HepG2 (cell line): ENCODE data around the gene COL25A1. TPM values are rescaled to one million over a fixed set of nuclear protein-coding genes. Genes with fewer than 3 reads are reported as not detected.

Experiments
- ATAC-seq: fragments of 200-7000 bp; cut with Tn5 transposase; 3 replicates; pipeline ENCODE4 v1.9.1; 2020; ENCODE audit warnings: mild to moderate bottlenecking, moderate library complexity
- BruUV-seq: library from RNA; stranded (reverse); fragments of 400-500 nt; replicated peaks from 2 replicates; lab custom pipeline; 2021; lab: Mats Ljungman, UMichigan
- CTCF ChIA-PET: fragments of 300-600 bp; formaldehyde crosslinking; extraction: SDS; loops from one replicate; lab custom pipeline; 2021; ENCODE audit warnings: low total read pairs, inconsistent platforms, low intra/inter-chr PET ratio; lab: Yijun Ruan, JAX
- POLR2A ChIA-PET: fragments of 350-600 bp; sonication (Branson Sonifier 250); formaldehyde crosslinking; loops from one replicate; lab custom pipeline; 2020; ENCODE audit warnings: antibody characterized with exemption, inconsistent platforms; lab: Yijun Ruan, JAX
- DNase-seq: peaks from one replicate; pipeline ENCODE4 v3.0.0-alpha.2; 2015; ENCODE audit warnings: low spot score
- FAIRE-seq: peaks from 3 replicates; lab custom pipeline; 2011; peaks lifted over from hg19 to GRCh38; lab: Jason Lieb, UNC
- H2AFZ ChIP-seq: one replicate; pipeline ENCODE4 v1.6.1; 2011; ENCODE audit warnings: low read length, inconsistent platforms
- H3K27ac ChIP-seq: fragments of 300-600 bp; 3 replicates; pipeline ENCODE4 v1.8.0; 2011; ENCODE audit warnings: mixed run types, mild to moderate bottlenecking, mixed read lengths, low read length, inconsistent platforms; ENCODE audit not compliant: insufficient read depth; ENCODE audit errors: extremely low read length
- H3K27me3 ChIP-seq, 2 experiments: fragments of 200-600 bp in 1 of 2; 2 replicates in 1 of 2; 3 replicates in 1 of 2; pipeline versions ENCODE4 v1.6.0 to v1.8.0; 2011; ENCODE audit warnings: low read length in 2 of 2, mild to moderate bottlenecking in 2 of 2, moderate library complexity in 2 of 2, inconsistent platforms in 1 of 2; ENCODE audit not compliant: insufficient read depth in 2 of 2, control insufficient read depth in 1 of 2
- H3K36me3 ChIP-seq, 2 experiments: fragments of 200-600 bp in 1 of 2; replicated peaks in 1 of 2; 2 replicates in 1 of 2; 3 replicates in 1 of 2; pipeline versions ENCODE4 v1.5.1 to v1.8.0; 2011; ENCODE audit warnings: low read length in 2 of 2, inconsistent platforms in 1 of 2; ENCODE audit not compliant: insufficient read depth in 2 of 2, control insufficient read depth in 1 of 2
- H3K4me1 ChIP-seq: 2 replicates; pipeline ENCODE4 v1.5.1; 2012; ENCODE audit warnings: low read length, inconsistent platforms; ENCODE audit not compliant: insufficient read depth
- H3K4me2 ChIP-seq: 2 replicates; pipeline ENCODE4 v1.6.0; 2011; ENCODE audit warnings: low read depth, low read length, inconsistent platforms
- H3K4me3 ChIP-seq, 3 experiments: fragments of 200-600 bp in 1 of 3; sonication (generic), shearing (Covaris generic) in 1 of 3; replicated peaks in 1 of 3; 2 replicates each; pipeline ENCODE4 v1.5.1; 2011 to 2016; ENCODE audit warnings: low read length in 3 of 3, inconsistent platforms in 2 of 3, low read depth in 2 of 3, mild to moderate bottlenecking in 2 of 3, control low read depth in 1 of 3, mixed read lengths in 1 of 3; ENCODE audit not compliant: insufficient read depth in 1 of 3
- H3K79me2 ChIP-seq: one replicate; pipeline ENCODE4 v1.6.1; 2011; ENCODE audit warnings: low read length, inconsistent platforms; ENCODE audit not compliant: insufficient read depth
- H3K9ac ChIP-seq: 2 replicates; pipeline ENCODE4 v1.6.0; 2011; ENCODE audit warnings: mild to moderate bottlenecking, low read depth, low read length, inconsistent platforms; ENCODE audit not compliant: insufficient read depth
- H3K9me3 ChIP-seq: 2 replicates; pipeline ENCODE4 v1.5.1; 2012; ENCODE audit warnings: mild to moderate bottlenecking, low read length
- H4K20me1 ChIP-seq: 2 replicates; pipeline ENCODE4 v1.6.0; 2011; ENCODE audit warnings: inconsistent platforms, mild to moderate bottlenecking, low read length, moderate library complexity; ENCODE audit not compliant: insufficient read depth
- ADNP ChIP-seq: sonication (generic); formaldehyde crosslinking; IDR thresholded peaks from 2 replicates; pipeline ENCODE4 v1.4.0; 2020; ENCODE audit warnings: missing genetic modification reagents
- ETV5 ChIP-seq: IDR thresholded peaks from 2 replicates; pipeline ENCODE4 v1.6.1; 2018; ENCODE audit warnings: missing biosample characterization, missing genetic modification reagents, inconsistent platforms, borderline replicate concordance
- MEIS2 ChIP-seq: sonication (generic); formaldehyde crosslinking; IDR thresholded peaks from 2 replicates; pipeline ENCODE4 v1.9.0; 2021; ENCODE audit warnings: mild to moderate bottlenecking, missing genetic modification reagents
- MTA3 ChIP-seq: sonication (generic); formaldehyde crosslinking; IDR thresholded peaks from 2 replicates; pipeline ENCODE4 v1.4.0; 2020; ENCODE audit warnings: missing genetic modification reagents
- ZBTB42 ChIP-seq: sonication (generic); formaldehyde crosslinking; IDR thresholded peaks from 2 replicates; pipeline ENCODE4 v1.5.0; 2020; ENCODE audit warnings: mild to moderate bottlenecking, missing genetic modification reagents
- ZIK1 ChIP-seq: sonication (generic); formaldehyde crosslinking; IDR thresholded peaks from 2 replicates; pipeline ENCODE4 v1.5.0; 2020; ENCODE audit warnings: mild to moderate bottlenecking, low read depth, missing genetic modification reagents, borderline replicate concordance
- ZKSCAN1 ChIP-seq: fragments of 150-350 bp; IDR thresholded peaks from 2 replicates; pipeline ENCODE4 v1.6.1; 2014; ENCODE audit warnings: low read length
- ZNF20 ChIP-seq: sonication (generic); formaldehyde crosslinking; IDR thresholded peaks from 2 replicates; pipeline ENCODE4 v1.4.0; 2020; ENCODE audit warnings: mild to moderate bottlenecking, moderate library complexity, missing genetic modification reagents
- ZNF274 ChIP-seq: sonication (generic); formaldehyde crosslinking; IDR thresholded peaks from 2 replicates; pipeline ENCODE4 v1.5.1; 2020; ENCODE audit warnings: mild to moderate bottlenecking, missing genetic modification reagents
- ZNF850 ChIP-seq: sonication (generic); formaldehyde crosslinking; conservative IDR thresholded peaks from 2 replicates; pipeline ENCODE4 v1.9.0; 2021; ENCODE audit warnings: mild to moderate bottlenecking, missing genetic modification reagents
- ZSCAN9 ChIP-seq: IDR thresholded peaks from 2 replicates; pipeline ENCODE4 v1.6.1; 2016; ENCODE audit warnings: borderline replicate concordance
- in situ Hi-C: cut with HindIII; loops from 2 replicates; pipeline ENCODE4 v1.10.0; 2017; ENCODE audit warnings: low pct_unique_long_range_greater_than_20kb; ENCODE audit not compliant: extremely low pct_ligation_motif_present
- intact Hi-C: fragments of 100-400 bp; cut with micrococcal nuclease; formaldehyde crosslinking; loops from one replicate; pipeline ENCODE4 v1.10.0; 2022; ENCODE audit not compliant: unreplicated experiment
- polyA plus RNA-seq, 8 experiments: library from polyadenylated mRNA; depleted of rRNA in 3 of 8; stranded (reverse) in 7 of 8; unstranded in 1 of 8; fragments of >200 nt; fragmentation: Illumina TruSeq in 4 of 8; extraction: Trizol in 4 of 8; gene quantifications; 2 replicates each; pipeline versions ENCODE4 v1.2.1 to v1.2.3, GENCODE V29; 2011 to 2016; ENCODE audit warnings: low read depth in 4 of 8, missing spikeins in 1 of 8, mixed read lengths in 1 of 8; ENCODE audit not compliant: insufficient read depth in 1 of 8
- total RNA-seq, 5 experiments: library from RNA; depleted of rRNA; stranded (reverse); fragments of >200 nt; fragmentation: Illumina TruSeq; extraction: Trizol; gene quantifications; 2 replicates each; pipeline ENCODE4 v1.2.3, GENCODE V29; 2016; ENCODE audit warnings: low read depth in 1 of 5
- TF ChIP-seq, protein P1 (sequence below): sonication (generic); formaldehyde crosslinking; IDR thresholded peaks from 2 replicates; pipeline ENCODE4 v1.4.0; 2020; ENCODE audit warnings: missing genetic modification reagents; ENCODE audit errors: not compliant biosample characterization
- TF ChIP-seq, protein P2 (sequence below): sonication (generic); formaldehyde crosslinking; conservative IDR thresholded peaks from 2 replicates; pipeline ENCODE4 v1.8.0; 2022; ENCODE audit warnings: low read depth, missing genetic modification reagents
- TF ChIP-seq, protein P3 (sequence below): sonication (generic); formaldehyde crosslinking; IDR thresholded peaks from 2 replicates; pipeline ENCODE4 v1.8.1; 2023; ENCODE audit warnings: mild to moderate bottlenecking, missing genetic modification reagents
- TF ChIP-seq, protein P4 (sequence below): sonication (generic); formaldehyde crosslinking; conservative IDR thresholded peaks from 2 replicates; pipeline ENCODE4 v1.8.0; 2022; ENCODE audit warnings: missing genetic modification reagents

COL25A1 gene
- total and polyA plus RNA-seq, 2 of the 13 experiments (the other 11 are each of a cell fraction or from before 2014, with no cell fraction given): not detected

DNA sequence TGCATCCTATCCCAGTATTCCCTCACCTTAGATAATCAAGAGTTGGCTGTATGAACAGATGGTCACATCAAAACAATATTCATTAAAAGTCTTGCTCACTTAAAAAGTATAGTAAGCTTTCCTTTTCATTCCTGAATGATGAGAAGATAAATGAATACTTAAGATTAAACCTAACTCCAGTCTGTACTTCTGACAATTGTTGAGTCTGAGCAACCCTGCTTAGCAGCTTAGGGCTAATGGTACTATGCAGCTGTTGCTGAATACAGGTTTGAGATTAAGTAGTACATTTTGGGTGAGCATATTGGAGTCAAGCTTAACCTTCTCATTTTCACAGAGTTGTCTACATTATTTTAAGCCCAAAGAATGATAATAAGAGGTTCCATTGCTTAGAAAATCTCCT is 417.9 kb downstream of the COL25A1 start:
- Histone ChIP-seq H3K9ac (no peak overlapping the region), H3K27ac (no peak overlapping the region), H3K9me3 (no peaks in the 10 kb centered on the region), H3K36me3 (no peaks in the 10 kb centered on the region), H2AFZ (no peak overlapping the region), H3K4me3 (no peak overlapping the region), H3K4me2 (no peak overlapping the region), H3K4me1 (no peaks in the 10 kb centered on the region), H3K27me3 (no peaks in the 10 kb centered on the region), H3K79me2 (no peaks in the 10 kb centered on the region), H4K20me1 (no peaks in the 10 kb centered on the region)
- intact Hi-C loops (no loop called here), in situ Hi-C loops (no loop called here)
- BruUV-seq: no TSS peak
- DNase-seq: no peak
- ChIA-PET CTCF (no interaction called here), POLR2A (no interaction called here)
- FAIRE-seq: no peak
- TF ChIP-seq MTA3 (CRISPR knock-in tag) (no peak), ADNP (CRISPR knock-in tag) (no peak), ZKSCAN1 (no peak), ZBTB42 (CRISPR knock-in tag) (no peak), ETV5 (CRISPR knock-in tag) (no peak), MEIS2 (CRISPR knock-in tag) (no peak), ZNF20 (CRISPR knock-in tag) (no peak), ZNF850 (CRISPR knock-in tag) (no peak), ZIK1 (no peak), ZSCAN9 (CRISPR knock-in tag) (no peak), ZNF274 (CRISPR knock-in tag) (no peak)
- TF ChIP-seq, protein P1, sequence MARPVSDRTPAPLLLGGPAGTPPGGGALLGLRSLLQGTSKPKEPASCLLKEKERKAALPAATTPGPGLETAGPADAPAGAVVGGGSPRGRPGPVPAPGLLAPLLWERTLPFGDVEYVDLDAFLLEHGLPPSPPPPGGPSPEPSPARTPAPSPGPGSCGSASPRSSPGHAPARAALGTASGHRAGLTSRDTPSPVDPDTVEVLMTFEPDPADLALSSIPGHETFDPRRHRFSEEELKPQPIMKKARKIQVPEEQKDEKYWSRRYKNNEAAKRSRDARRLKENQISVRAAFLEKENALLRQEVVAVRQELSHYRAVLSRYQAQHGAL (CRISPR knock-in tag): no peak
- TF ChIP-seq, protein P2, sequence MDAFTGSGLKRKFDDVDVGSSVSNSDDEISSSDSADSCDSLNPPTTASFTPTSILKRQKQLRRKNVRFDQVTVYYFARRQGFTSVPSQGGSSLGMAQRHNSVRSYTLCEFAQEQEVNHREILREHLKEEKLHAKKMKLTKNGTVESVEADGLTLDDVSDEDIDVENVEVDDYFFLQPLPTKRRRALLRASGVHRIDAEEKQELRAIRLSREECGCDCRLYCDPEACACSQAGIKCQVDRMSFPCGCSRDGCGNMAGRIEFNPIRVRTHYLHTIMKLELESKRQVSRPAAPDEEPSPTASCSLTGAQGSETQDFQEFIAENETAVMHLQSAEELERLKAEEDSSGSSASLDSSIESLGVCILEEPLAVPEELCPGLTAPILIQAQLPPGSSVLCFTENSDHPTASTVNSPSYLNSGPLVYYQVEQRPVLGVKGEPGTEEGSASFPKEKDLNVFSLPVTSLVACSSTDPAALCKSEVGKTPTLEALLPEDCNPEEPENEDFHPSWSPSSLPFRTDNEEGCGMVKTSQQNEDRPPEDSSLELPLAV (CRISPR knock-in tag): no peak
- TF ChIP-seq, protein P3, sequence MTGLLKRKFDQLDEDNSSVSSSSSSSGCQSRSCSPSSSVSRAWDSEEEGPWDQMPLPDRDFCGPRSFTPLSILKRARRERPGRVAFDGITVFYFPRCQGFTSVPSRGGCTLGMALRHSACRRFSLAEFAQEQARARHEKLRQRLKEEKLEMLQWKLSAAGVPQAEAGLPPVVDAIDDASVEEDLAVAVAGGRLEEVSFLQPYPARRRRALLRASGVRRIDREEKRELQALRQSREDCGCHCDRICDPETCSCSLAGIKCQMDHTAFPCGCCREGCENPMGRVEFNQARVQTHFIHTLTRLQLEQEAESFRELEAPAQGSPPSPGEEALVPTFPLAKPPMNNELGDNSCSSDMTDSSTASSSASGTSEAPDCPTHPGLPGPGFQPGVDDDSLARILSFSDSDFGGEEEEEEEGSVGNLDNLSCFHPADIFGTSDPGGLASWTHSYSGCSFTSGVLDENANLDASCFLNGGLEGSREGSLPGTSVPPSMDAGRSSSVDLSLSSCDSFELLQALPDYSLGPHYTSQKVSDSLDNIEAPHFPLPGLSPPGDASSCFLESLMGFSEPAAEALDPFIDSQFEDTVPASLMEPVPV (CRISPR knock-in tag): no peak
- TF ChIP-seq, protein P4, sequence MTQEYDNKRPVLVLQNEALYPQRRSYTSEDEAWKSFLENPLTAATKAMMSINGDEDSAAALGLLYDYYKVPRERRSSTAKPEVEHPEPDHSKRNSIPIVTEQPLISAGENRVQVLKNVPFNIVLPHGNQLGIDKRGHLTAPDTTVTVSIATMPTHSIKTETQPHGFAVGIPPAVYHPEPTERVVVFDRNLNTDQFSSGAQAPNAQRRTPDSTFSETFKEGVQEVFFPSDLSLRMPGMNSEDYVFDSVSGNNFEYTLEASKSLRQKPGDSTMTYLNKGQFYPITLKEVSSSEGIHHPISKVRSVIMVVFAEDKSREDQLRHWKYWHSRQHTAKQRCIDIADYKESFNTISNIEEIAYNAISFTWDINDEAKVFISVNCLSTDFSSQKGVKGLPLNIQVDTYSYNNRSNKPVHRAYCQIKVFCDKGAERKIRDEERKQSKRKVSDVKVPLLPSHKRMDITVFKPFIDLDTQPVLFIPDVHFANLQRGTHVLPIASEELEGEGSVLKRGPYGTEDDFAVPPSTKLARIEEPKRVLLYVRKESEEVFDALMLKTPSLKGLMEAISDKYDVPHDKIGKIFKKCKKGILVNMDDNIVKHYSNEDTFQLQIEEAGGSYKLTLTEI: no peak
- TF ChIP-seq, all 625 proteins: peak for 0
- no peak for ATAC-seq
